Thoracic aorta (tissue), 2 donors: ENCODE results near the gene SPECC1. TPM values are rescaled to one million over a fixed set of nuclear protein-coding genes. Genes with fewer than 3 reads are reported as not detected.
A peak's percentile ranks its signal among the peaks of the same experiment; 100 is the strongest.

ENCODE experiments used
- ATAC-seq: fragments of 150-250 bp; one replicate; pipeline ENCODE4 v1.8.0; 2017; ENCODE audit warnings: low read depth; ENCODE audit not compliant: insufficient number of reproducible peaks, low FRiP score
- DNase-seq: peaks from one replicate; pipeline ENCODE4 v3.0.0-alpha.2; 2020; ENCODE audit warnings: low spot score
- H3K27ac ChIP-seq, 2 donors: fragments of 200-600 bp; sonication (generic); 1 replicate in 1 of 2; 2 replicates in 1 of 2; pipeline ENCODE4 v1.5.1; 2016; ENCODE audit warnings: mild to moderate bottlenecking in 2 of 2, moderate library complexity in 2 of 2
- H3K27me3 ChIP-seq: fragments of 200-600 bp; sonication (generic); replicated peaks from 2 replicates; pipeline ENCODE4 v1.6.0; 2016; ENCODE audit warnings: mild to moderate bottlenecking; ENCODE audit not compliant: insufficient read depth
- H3K36me3 ChIP-seq: fragments of 200-600 bp; sonication (generic); one replicate; pipeline ENCODE4 v1.5.1; 2016
- H3K4me1 ChIP-seq, 2 donors: fragments of 200-600 bp; sonication (generic); 1 replicate in 1 of 2; 2 replicates in 1 of 2; pipeline versions ENCODE4 v1.5.1 to v1.6.0; 2016; ENCODE audit warnings: low read depth in 2 of 2, mild to moderate bottlenecking in 1 of 2; ENCODE audit not compliant: control insufficient read depth in 1 of 2
- H3K4me3 ChIP-seq: fragments of 200-600 bp; sonication (generic); 2 replicates; pipeline ENCODE4 v1.5.1; 2016; ENCODE audit warnings: mild to moderate bottlenecking
- H3K9me3 ChIP-seq: fragments of 200-600 bp; sonication (generic); 2 replicates; pipeline ENCODE4 v1.5.1; 2016
- total RNA-seq, 2 donors: library from RNA; depleted of rRNA; stranded (reverse); fragments of >200 nt; gene quantifications; one replicate each; pipeline versions ENCODE4 v1.1.0 to v1.2.3, GENCODE V29; 2016
- TF ChIP-seq, protein P1 (sequence below): fragments of 200-600 bp; sonication (generic); IDR thresholded peaks from one replicate; pipeline ENCODE4 v1.5.1; 2019; ENCODE audit warnings: antibody characterized with exemption

Gene SPECC1
- total RNA-seq, 2 donors from 2014 or later = 89.8 to 91.9 TPM

DNA sequence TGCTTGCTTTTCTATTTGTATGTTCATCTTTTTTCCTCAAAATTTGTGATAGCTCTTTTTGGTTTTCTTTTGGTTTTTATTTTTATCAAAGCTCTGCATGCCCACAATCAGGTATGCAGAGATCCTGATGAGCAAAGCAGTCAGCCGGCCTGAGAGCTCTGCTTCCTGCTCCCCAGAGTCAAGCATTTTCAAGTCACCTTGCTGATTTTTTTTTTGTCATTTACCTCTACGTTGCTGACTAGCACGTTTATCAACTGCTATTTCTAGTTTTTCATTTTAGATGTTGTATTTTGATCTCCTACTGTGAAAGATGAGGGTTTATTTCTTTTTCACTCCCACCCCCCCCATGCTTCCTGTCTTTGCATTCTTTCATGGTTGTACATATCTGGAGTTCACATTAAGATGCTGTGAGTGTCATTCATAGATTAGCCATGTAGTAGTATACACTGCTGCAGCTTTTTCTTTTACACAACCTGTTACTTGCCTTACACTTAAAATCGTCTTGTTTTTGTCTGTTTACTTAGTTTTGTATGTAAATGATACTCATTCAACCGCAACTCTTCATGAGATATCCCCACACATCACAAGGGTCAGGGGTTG lies 262.0 kb downstream of the SPECC1 start:
- Histone ChIP-seq H3K4me1 (peaks cover 7 to 60% of the 10 kb centered on the region in 2 donors), H3K36me3 (no peaks in the 10 kb centered on the region), H3K27ac (peak overlapping the region in 1 of 2 donors; percentile 22), H3K4me3 (no peak overlapping the region), H3K27me3 (no peaks in the 10 kb centered on the region), H3K9me3 (no peaks in the 10 kb centered on the region)
- no peak for ATAC-seq
- TF ChIP-seq, protein P1, sequence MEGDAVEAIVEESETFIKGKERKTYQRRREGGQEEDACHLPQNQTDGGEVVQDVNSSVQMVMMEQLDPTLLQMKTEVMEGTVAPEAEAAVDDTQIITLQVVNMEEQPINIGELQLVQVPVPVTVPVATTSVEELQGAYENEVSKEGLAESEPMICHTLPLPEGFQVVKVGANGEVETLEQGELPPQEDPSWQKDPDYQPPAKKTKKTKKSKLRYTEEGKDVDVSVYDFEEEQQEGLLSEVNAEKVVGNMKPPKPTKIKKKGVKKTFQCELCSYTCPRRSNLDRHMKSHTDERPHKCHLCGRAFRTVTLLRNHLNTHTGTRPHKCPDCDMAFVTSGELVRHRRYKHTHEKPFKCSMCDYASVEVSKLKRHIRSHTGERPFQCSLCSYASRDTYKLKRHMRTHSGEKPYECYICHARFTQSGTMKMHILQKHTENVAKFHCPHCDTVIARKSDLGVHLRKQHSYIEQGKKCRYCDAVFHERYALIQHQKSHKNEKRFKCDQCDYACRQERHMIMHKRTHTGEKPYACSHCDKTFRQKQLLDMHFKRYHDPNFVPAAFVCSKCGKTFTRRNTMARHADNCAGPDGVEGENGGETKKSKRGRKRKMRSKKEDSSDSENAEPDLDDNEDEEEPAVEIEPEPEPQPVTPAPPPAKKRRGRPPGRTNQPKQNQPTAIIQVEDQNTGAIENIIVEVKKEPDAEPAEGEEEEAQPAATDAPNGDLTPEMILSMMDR = no peak
- DNase-seq = no peak

GRCh38 chr17:20273741-20274500 lies 264.8 kb downstream of the SPECC1 start:
- DNase-seq = no peak
- Histone ChIP-seq H3K36me3 (no peaks in the 10 kb centered on the region), H3K27ac (no peak overlapping the region)

DNA sequence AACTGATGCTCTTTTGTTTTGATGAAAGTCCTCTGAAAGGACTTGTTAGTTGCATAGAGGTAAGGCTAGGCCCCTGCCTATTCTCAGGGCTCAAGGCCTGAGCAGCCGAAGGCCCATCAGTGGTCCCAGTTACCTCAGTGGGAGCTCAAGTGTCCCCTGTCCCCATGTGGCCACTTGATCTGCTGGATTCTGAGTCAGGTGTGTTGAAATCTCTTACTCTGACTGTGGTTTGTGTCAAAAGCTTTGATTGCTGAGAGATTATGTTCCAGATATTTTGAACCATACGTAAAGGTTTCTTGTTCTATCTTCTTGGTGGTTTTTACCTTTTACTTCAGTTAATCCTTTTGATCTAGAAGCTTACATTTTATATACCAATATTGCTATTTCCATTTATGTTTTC lies 266.5 kb downstream of the SPECC1 start:
- TF ChIP-seq, protein P1 = no peak
- no peaks in the 10 kb centered on the region for H3K27me3 ChIP-seq
- DNase-seq = no peak
- H3K4me1 ChIP-seq = peaks cover 0 to 36% of the 10 kb centered on the region in 2 donors
- no peak overlapping the region for H3K27ac ChIP-seq
- H3K4me3 ChIP-seq = no peak overlapping the region
- no peak for ATAC-seq
- no peaks in the 10 kb centered on the region for H3K9me3 ChIP-seq
- no peaks in the 10 kb centered on the region for H3K36me3 ChIP-seq

More at GRCh38 chr17:20273741-20274500, 264.8 kb downstream of the SPECC1 start:
- no peak overlapping the region for H3K4me3 ChIP-seq
- no peaks in the 10 kb centered on the region for H3K27me3 ChIP-seq
- H3K4me1 ChIP-seq = peaks cover 0 to 50% of the 10 kb centered on the region in 2 donors
- no peak for ATAC-seq
- no peaks in the 10 kb centered on the region for H3K9me3 ChIP-seq
- TF ChIP-seq, protein P1 = no peak

- no peak overlapping the region for H3K4me3 ChIP-seq
- no peak for ATAC-seq
- no peaks in the 10 kb centered on the region for H3K36me3 ChIP-seq
- H3K4me1 ChIP-seq = peaks cover 0 to 32% of the 10 kb centered on the region in 2 donors
- peak overlapping the region; percentile 44 to 56 for H3K27ac ChIP-seq
- TF ChIP-seq, protein P1 = no peak
- no peaks in the 10 kb centered on the region for H3K27me3 ChIP-seq
- no peak for DNase-seq
- no peaks in the 10 kb centered on the region for H3K9me3 ChIP-seq
These were observed 267.3 kb downstream of the SPECC1 start for GRCh38 chr17:20276421-20276820.

- DNase-seq (no peak), ATAC-seq (no peak)
- no peaks in the 10 kb centered on the region for H3K36me3 ChIP-seq
- H3K27ac ChIP-seq = no peak overlapping the region
- TF ChIP-seq, protein P1 = no peak
- H3K4me1 ChIP-seq = peaks cover 6 to 42% of the 10 kb centered on the region in 2 donors
- H3K4me3 ChIP-seq = no peak overlapping the region
- no peaks in the 10 kb centered on the region for H3K9me3 ChIP-seq
- H3K27me3 ChIP-seq = no peaks in the 10 kb centered on the region
These were observed 269.6 kb downstream of the SPECC1 start for GRCh38 chr17:20278805-20279204.
